Measurements from ENCODE around the gene ABHD11. TPM values are rescaled to one million over a fixed set of nuclear protein-coding genes. Genes with fewer than 3 reads are reported as not detected.

ABHD11 gene, protein sequence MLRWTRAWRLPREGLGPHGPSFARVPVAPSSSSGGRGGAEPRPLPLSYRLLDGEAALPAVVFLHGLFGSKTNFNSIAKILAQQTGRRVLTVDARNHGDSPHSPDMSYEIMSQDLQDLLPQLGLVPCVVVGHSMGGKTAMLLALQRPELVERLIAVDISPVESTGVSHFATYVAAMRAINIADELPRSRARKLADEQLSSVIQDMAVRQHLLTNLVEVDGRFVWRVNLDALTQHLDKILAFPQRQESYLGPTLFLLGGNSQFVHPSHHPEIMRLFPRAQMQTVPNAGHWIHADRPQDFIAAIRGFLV
- total RNA-seq, result 8.4 and 10.7 TPM in 2 replicates

DNA sequence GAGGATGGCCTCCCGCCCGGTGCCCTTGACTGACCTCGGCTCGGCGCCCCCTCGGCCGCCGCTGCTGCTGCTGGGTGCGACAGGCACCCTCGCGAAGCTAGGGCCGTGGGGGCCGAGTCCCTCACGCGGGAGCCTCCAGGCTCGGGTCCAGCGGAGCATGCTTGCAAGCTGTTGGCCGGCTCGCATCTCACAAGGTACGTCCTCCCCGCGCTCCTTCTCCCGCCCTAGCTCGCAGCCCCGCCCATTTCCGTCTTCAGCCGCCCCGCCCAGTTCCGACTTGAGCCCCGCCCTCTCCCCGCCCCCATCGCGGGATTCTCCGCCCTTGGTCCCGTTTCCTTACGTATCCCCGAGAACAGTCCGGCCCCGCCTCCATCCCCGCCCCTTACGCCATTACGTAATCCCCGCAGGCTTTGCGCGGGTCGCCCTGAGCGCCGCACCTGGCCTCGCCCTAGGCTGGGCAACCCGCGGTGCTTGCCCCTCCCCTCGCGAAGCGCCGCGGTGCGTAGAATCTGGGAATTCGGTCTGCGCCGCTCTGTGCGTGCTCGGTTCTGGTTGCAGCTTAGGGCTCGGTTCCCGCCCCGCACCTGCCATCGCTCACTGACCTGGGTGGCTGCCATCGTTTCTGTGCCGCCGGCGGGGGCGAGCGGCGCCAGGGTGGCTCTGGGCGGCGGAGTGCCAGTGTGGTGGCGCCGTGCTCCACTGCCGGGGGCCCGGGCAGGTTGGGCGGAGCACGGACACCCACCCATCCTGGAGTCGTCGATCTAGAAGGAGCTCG is at the start of gene ABHD11:
Gene ABHD11, minus strand, starts transcription at position 191 of the 775 bp plus-strand sequence. Its CDS starts 32 bp downstream, at position 159.

DNA sequence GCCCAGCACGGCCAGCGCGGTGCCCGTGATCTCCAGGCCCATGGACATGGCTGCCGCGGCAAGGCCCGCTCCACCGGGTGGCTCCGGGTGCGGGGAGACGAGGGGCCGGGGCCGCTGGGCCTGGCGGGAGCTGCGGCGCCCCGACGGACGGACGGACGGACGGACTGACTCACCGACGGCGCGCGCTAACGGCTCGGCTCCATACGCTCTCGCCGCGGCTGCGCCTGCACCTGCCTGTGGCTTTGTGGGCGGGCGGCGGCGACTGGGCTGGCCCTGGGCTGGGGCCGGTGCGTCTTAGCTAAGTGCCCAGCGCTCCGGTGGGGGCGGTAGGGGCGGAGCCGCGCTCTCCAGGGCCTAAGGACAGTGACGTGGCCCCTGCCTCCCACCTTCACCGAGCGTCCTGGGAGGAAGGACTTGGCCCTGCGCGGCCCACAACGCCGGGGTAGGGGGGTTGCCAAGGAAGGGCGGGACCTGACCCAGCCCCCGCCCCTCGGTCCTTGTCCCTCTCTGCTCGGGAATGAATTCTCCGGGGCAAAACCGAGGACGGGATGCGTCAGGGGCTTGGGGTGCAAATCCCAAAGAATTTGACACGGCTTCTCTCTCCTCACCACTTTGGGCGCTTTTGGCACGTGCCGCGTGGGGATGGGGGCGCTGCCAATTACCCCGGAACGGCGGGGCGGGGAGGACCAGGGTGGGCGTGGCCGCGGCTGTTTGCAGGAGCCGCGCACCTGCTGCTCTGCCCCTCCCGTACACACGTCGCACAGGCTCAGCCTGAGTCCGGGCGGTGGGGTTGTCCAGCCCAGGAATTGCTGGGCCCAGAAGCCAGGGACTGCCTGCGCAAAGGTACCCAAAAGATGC is 31.6 kb upstream of the ABHD11 start, which contains the start of gene CLDN3:
Gene CLDN3, minus strand, starts transcription at position 269 of the 858 bp plus-strand sequence. Its CDS starts 221 bp downstream, at position 48.

DNA sequence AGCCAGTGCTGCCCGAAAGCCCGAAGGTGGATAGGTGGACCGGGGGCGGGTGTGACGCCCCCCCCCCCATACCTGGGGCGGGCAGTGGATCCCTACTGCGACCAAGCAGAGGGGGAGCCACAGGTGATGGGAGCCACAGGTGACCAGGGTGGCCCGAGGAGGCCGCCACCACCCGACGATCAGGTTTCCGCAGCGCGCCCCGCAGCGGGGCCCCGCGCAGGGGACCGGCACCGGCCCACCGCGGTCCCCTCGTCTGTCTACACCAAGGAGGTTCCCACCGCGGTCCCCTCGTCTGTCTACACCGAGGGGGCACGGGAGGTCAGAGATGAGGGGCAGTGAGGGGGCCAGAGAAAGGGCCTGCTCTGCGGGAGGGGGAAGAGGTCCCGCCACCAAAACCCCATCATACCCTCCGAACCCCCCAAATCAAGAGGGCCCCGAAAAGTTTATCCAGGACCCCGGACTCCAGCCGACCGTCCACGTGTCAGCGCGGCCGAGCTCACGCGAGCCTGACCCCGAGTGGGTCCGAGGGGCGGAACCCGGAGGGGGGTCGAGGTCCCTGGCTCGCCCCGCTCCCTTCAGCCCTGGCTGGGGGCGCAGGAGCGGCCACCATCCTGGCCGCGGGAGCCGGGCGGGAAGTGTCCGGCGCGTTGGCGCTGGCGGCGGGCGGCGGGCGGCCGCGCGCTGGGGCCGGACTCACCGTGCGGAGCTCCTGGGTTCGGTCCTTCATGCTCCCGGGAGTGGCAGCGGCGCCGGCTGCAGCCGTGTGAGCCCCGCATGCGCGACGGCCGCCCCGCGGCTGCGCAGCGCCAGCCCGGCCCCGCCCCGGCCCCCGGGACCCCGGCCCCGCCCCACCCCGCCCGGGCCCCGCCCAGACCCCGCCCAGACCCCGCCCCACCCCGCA is 19.4 kb downstream of the ABHD11 start, which contains the start of gene STX1A:
Gene STX1A, minus strand, starts transcription at position 765 of the 901 bp plus-strand sequence. Its CDS starts 38 bp downstream, at position 727.

Small RNA genes within 50 kb of the gene (small RNA-seq; reads per million reads assigned to genes)
- not detected for gene MIR4284
- not detected for gene RN7SL265P

Other genes with a start within 250 kb of the ABHD11 start
- gene BAZ1B, start 216.5 kb downstream of the ABHD11 start, total RNA-seq, result 64.9 and 83.6 TPM in 2 replicates
- gene BCL7B, start 181.1 kb downstream of the ABHD11 start, total RNA-seq, result 24.7 and 26.8 TPM in 2 replicates
- 55.9 and 56.7 TPM in 2 replicates for gene TBL2, start 160.2 kb downstream of the ABHD11 start, total RNA-seq
- gene MLXIPL, start 114.3 kb downstream of the ABHD11 start, total RNA-seq, result not detected in 2 replicates
- gene VPS37D, start 71.0 kb downstream of the ABHD11 start, total RNA-seq, result 2.7 and 4.3 TPM in 2 replicates
- 3.8 and 4.4 TPM in 2 replicates for gene DNAJC30, start 55.3 kb downstream of the ABHD11 start, total RNA-seq
- 44.8 and 49.0 TPM in 2 replicates for gene BUD23, start 55.2 kb downstream of the ABHD11 start, total RNA-seq
- 11.2 and 17.0 TPM in 2 replicates for gene STX1A, start 19.1 kb downstream of the ABHD11 start, total RNA-seq
- gene CLDN3, start 31.5 kb upstream of the ABHD11 start, total RNA-seq, result 0.11 TPM in 1 of 2 replicates, not detected in the other
- 0.52 and 1.1 TPM in 2 replicates for gene CLDN4, start 92.2 kb upstream of the ABHD11 start, total RNA-seq
- 3.7 and 11.5 TPM in 2 replicates for gene METTL27, start 103.7 kb upstream of the ABHD11 start, total RNA-seq
- gene TMEM270, start 122.4 kb upstream of the ABHD11 start, total RNA-seq, result not detected in 2 replicates